HEK293 (cell line): ENCODE data around the gene ETV6.

Experiments
- CTCF ChIA-PET: fragments of 350-600 bp; formaldehyde crosslinking; extraction: SDS; loops from one replicate; lab custom pipeline; 2021; ENCODE audit warnings: antibody characterized with exemption; lab: Yijun Ruan, JAX
- POLR2A ChIA-PET: fragments of 300-600 bp; formaldehyde crosslinking; extraction: SDS; loops from one replicate; lab custom pipeline; 2020; ENCODE audit warnings: antibody characterized with exemption, inconsistent platforms; lab: Yijun Ruan, JAX
- H3K27ac ChIP-seq: fragments of 200-500 bp; sonication (Bioruptor generic); 2 replicates; pipeline ENCODE4 v1.5.1; 2014; ENCODE audit warnings: low read depth, low read length, control low read depth, inconsistent platforms; ENCODE audit errors: extremely low read depth
- H3K36me3 ChIP-seq, 2 experiments: fragments of 200-500 bp in 1 of 2; sonication (Bioruptor generic) in 1 of 2; 1 replicate in 1 of 2; 2 replicates in 1 of 2; pipeline ENCODE4 v1.5.1; 2014 to 2017; ENCODE audit warnings: inconsistent platforms in 2 of 2, low read length in 2 of 2; ENCODE audit not compliant: control insufficient read depth in 2 of 2, insufficient read depth in 1 of 2
- H3K4me1 ChIP-seq: fragments of 200-500 bp; sonication (Bioruptor generic); 2 replicates; pipeline ENCODE4 v1.5.1; 2014; ENCODE audit warnings: mild to moderate bottlenecking, low read length, inconsistent platforms; ENCODE audit not compliant: control insufficient read depth, insufficient read depth
- H3K4me3 ChIP-seq: 2 replicates; pipeline ENCODE4 v1.5.1; 2011; ENCODE audit warnings: low read depth, mild to moderate bottlenecking, control low read depth, low read length, moderate library complexity
- H3K9me3 ChIP-seq: fragments of 200-500 bp; sonication (Bioruptor generic); 2 replicates; pipeline ENCODE4 v1.5.1; 2014; ENCODE audit warnings: low read depth, low read length, inconsistent platforms; ENCODE audit not compliant: control insufficient read depth, insufficient read depth
- GFI1B ChIP-seq: fragments of 450-650 bp; formaldehyde crosslinking; IDR thresholded peaks from 2 replicates; pipeline ENCODE4 v1.5.1; 2016; ENCODE audit warnings: missing biosample characterization, missing genetic modification characterization
- KLF10 ChIP-seq: fragments of 450-650 bp; IDR thresholded peaks from 2 replicates; pipeline ENCODE4 v1.5.1; 2018; ENCODE audit warnings: missing biosample characterization, mild to moderate bottlenecking, missing genetic modification characterization
- SCRT1 ChIP-seq: fragments of 450-650 bp; formaldehyde crosslinking; IDR thresholded peaks from 2 replicates; pipeline ENCODE4 v1.5.1; 2016; ENCODE audit warnings: missing biosample characterization, missing genetic modification characterization, borderline replicate concordance
- TCF7L2 ChIP-seq: IDR thresholded peaks from 2 replicates; pipeline ENCODE4 v1.6.1; 2011; ENCODE audit warnings: low read depth, mild to moderate bottlenecking, inconsistent platforms, low read length, moderate library complexity, borderline replicate concordance
- ZFHX2 ChIP-seq: fragments of 450-650 bp; formaldehyde crosslinking; conservative IDR thresholded peaks from 2 replicates; pipeline ENCODE4 v1.5.1; 2016; ENCODE audit warnings: missing biosample characterization, missing genetic modification characterization
- ZFP69B ChIP-seq: fragments of 450-650 bp; formaldehyde crosslinking; IDR thresholded peaks from 2 replicates; pipeline ENCODE4 v1.5.1; 2016; ENCODE audit warnings: missing biosample characterization, missing genetic modification characterization
- ZNF223 ChIP-seq: fragments of 450-650 bp; formaldehyde crosslinking; IDR thresholded peaks from 2 replicates; pipeline ENCODE4 v1.5.1; 2016; ENCODE audit warnings: missing biosample characterization, missing genetic modification characterization
- ZNF248 ChIP-seq: fragments of 450-650 bp; formaldehyde crosslinking; IDR thresholded peaks from 2 replicates; pipeline ENCODE4 v1.5.1; 2017; ENCODE audit warnings: missing biosample characterization, missing genetic modification characterization
- ZNF366 ChIP-seq: fragments of 450-650 bp; formaldehyde crosslinking; conservative IDR thresholded peaks from 2 replicates; pipeline ENCODE4 v1.5.1; 2016; ENCODE audit warnings: missing biosample characterization, missing genetic modification characterization
- ZNF514 ChIP-seq: fragments of 450-650 bp; formaldehyde crosslinking; IDR thresholded peaks from 2 replicates; pipeline ENCODE4 v1.5.1; 2016; ENCODE audit warnings: missing biosample characterization, missing genetic modification characterization
- TF ChIP-seq, protein P1 (sequence below): fragments of 450-650 bp; formaldehyde crosslinking; IDR thresholded peaks from 2 replicates; pipeline ENCODE4 v1.5.1; 2016; ENCODE audit warnings: missing biosample characterization, missing genetic modification characterization, borderline replicate concordance
- TF ChIP-seq, protein P2 (sequence below): fragments of 450-650 bp; formaldehyde crosslinking; IDR thresholded peaks from 2 replicates; pipeline ENCODE4 v1.5.1; 2016; ENCODE audit warnings: missing biosample characterization, missing genetic modification characterization, low read depth
- TF ChIP-seq, protein P3 (sequence below): fragments of 450-650 bp; formaldehyde crosslinking; IDR thresholded peaks from 2 replicates; pipeline ENCODE4 v1.5.1; 2016; ENCODE audit warnings: missing biosample characterization, missing genetic modification characterization
- TF ChIP-seq, protein P4 (sequence below): fragments of 450-650 bp; formaldehyde crosslinking; IDR thresholded peaks from 2 replicates; pipeline ENCODE4 v1.5.1; 2016; ENCODE audit warnings: missing biosample characterization, missing genetic modification characterization
- TF ChIP-seq, protein P5 (sequence below): fragments of 450-650 bp; formaldehyde crosslinking; IDR thresholded peaks from 2 replicates; pipeline ENCODE4 v1.5.1; 2016; ENCODE audit warnings: missing biosample characterization, missing genetic modification characterization

ETV6 gene

DNA sequence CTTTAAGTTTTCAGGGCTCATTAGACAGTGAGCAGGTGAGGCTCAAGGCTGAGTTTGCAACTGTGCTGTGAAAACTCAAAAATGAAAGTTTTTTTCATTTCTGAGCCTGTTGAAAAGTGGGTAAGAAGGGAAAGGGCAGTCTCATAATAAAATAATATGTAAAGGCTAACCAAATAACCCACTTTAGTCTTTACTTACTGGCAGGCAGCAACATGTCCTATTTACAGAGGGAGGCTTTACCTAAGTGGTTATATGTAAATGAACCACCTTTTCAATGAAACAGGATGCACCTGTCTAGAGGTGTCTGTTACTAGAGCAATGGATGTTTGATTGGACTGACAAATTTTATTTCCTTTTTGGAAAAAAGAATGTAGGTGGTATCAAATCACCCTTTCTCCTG lies 158.0 kb downstream of the ETV6 start (continued):
- TF ChIP-seq, protein P1, sequence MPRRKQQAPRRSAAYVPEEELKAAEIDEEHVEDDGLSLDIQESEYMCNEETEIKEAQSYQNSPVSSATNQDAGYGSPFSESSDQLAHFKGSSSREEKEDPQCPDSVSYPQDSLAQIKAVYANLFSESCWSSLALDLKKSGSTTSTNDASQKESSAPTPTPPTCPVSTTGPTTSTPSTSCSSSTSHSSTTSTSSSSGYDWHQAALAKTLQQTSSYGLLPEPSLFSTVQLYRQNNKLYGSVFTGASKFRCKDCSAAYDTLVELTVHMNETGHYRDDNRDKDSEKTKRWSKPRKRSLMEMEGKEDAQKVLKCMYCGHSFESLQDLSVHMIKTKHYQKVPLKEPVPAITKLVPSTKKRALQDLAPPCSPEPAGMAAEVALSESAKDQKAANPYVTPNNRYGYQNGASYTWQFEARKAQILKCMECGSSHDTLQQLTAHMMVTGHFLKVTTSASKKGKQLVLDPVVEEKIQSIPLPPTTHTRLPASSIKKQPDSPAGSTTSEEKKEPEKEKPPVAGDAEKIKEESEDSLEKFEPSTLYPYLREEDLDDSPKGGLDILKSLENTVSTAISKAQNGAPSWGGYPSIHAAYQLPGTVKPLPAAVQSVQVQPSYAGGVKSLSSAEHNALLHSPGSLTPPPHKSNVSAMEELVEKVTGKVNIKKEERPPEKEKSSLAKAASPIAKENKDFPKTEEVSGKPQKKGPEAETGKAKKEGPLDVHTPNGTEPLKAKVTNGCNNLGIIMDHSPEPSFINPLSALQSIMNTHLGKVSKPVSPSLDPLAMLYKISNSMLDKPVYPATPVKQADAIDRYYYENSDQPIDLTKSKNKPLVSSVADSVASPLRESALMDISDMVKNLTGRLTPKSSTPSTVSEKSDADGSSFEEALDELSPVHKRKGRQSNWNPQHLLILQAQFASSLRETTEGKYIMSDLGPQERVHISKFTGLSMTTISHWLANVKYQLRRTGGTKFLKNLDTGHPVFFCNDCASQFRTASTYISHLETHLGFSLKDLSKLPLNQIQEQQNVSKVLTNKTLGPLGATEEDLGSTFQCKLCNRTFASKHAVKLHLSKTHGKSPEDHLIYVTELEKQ (tag by site-specific recombination), result no peak
- TF ChIP-seq ZNF248 (no peak), ZFP69B (tag by site-specific recombination) (no peak), ZNF514 (no peak)
- TF ChIP-seq, all 188 proteins: peak for 0

DNA sequence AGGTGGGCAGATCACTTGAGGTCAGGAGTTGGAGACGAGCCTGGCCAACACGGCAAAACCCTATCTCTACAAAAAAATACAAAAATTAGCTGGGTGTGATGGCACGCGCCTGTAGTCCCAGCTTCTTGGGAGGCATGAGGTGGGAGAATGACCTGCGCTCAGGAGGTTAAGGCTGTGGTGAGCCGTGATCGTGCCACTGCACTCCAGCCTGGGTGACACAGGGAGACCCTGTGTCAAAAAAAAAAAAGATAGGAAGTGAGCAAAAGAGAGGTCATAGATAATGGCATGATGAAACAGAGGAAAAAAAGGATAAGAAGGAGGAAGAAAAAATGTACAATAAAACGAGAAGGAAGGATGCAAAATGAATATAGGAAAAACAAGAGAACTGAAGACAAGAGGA lies 159.5 kb downstream of the ETV6 start:
- CTCF ChIA-PET, result interaction anchor here (0.6 kb wide), 1 partner anchor 525 kb away, joined by 3 read pairs; no protein-coding TSS in a partner anchor
- TF ChIP-seq ZFHX2 (tag by site-specific recombination) (no peak), ZNF366 (0 out of 2 replicates have a peak, but pooled peaks have one; percentile 16)
- TF ChIP-seq, protein P2, sequence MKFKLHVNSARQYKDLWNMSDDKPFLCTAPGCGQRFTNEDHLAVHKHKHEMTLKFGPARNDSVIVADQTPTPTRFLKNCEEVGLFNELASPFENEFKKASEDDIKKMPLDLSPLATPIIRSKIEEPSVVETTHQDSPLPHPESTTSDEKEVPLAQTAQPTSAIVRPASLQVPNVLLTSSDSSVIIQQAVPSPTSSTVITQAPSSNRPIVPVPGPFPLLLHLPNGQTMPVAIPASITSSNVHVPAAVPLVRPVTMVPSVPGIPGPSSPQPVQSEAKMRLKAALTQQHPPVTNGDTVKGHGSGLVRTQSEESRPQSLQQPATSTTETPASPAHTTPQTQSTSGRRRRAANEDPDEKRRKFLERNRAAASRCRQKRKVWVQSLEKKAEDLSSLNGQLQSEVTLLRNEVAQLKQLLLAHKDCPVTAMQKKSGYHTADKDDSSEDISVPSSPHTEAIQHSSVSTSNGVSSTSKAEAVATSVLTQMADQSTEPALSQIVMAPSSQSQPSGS, result no peak
- TF ChIP-seq, protein P3, sequence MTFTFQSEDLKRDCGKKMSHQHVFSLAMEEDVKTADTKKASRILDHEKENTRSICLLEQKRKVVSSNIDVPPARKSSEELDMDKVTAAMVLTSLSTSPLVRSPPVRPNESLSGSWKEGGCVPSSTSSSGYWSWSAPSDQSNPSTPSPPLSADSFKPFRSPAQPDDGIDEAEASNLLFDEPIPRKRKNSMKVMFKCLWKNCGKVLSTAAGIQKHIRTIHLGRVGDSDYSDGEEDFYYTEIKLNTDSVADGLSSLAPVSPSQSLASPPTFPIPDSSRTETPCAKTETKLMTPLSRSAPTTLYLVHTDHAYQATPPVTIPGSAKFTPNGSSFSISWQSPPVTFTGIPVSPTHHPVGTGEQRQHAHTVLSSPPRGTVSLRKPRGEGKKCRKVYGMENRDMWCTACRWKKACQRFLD (tag by site-specific recombination), result no peak
- no peaks in the 10 kb centered on the region for H3K9me3 ChIP-seq
- H3K27ac ChIP-seq, result no peak overlapping the region
- POLR2A ChIA-PET, result interaction anchor here (0.6 kb wide), 1 partner anchor 8 kb away, joined by 3 read pairs; no protein-coding TSS in a partner anchor
- H3K36me3 ChIP-seq, result no peaks in the 10 kb centered on the region
- H3K4me1 ChIP-seq, result no peaks in the 10 kb centered on the region
- H3K4me3 ChIP-seq, result no peak overlapping the region

DNA sequence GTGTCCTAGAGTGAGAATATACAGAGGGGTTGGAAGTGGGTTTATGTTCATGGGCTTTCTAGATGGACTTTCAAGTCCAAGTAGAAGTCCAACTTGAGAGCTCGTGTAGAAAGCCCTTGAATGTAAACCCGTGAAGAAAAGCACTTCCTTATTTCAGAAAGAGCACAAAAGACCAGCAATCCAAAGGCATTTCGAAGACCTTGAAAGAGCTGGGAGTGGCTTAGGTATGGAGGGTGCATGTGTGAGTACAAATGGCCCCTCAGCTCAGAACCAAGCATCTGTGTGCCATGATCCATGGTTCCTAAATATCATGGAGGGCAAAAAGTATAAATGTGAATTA lies 160.7 kb downstream of the ETV6 start:
- TF ChIP-seq TCF7L2 (no peak), ZNF223 (tag by site-specific recombination) (no peak), GFI1B (tag by site-specific recombination) (no peak), SCRT1 (tag by site-specific recombination) (no peak), KLF10 (tag by site-specific recombination) (no peak)
- TF ChIP-seq, protein P4, sequence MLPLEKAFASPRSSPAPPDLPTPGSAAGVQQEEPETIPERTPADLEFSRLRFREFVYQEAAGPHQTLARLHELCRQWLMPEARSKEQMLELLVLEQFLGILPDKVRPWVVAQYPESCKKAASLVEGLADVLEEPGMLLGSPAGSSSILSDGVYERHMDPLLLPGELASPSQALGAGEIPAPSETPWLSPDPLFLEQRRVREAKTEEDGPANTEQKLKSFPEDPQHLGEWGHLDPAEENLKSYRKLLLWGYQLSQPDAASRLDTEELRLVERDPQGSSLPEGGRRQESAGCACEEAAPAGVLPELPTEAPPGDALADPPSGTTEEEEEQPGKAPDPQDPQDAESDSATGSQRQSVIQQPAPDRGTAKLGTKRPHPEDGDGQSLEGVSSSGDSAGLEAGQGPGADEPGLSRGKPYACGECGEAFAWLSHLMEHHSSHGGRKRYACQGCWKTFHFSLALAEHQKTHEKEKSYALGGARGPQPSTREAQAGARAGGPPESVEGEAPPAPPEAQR, result no peak
- TF ChIP-seq, protein P5, sequence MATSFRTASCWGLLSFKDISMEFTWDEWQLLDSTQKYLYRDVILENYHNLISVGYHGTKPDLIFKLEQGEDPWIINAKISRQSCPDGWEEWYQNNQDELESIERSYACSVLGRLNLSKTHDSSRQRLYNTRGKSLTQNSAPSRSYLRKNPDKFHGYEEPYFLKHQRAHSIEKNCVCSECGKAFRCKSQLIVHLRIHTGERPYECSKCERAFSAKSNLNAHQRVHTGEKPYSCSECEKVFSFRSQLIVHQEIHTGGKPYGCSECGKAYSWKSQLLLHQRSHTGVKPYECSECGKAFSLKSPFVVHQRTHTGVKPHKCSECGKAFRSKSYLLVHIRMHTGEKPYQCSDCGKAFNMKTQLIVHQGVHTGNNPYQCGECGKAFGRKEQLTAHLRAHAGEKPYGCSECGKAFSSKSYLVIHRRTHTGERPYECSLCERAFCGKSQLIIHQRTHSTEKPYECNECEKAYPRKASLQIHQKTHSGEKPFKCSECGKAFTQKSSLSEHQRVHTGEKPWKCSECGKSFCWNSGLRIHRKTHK (tag by site-specific recombination), result no peak
- Histone ChIP-seq H3K27ac (no peak overlapping the region), H3K36me3 (no peaks in the 10 kb centered on the region), H3K4me3 (no peak overlapping the region), H3K9me3 (no peaks in the 10 kb centered on the region), H3K4me1 (no peaks in the 10 kb centered on the region)
- CTCF ChIA-PET, result no interaction called here
- POLR2A ChIA-PET, result no interaction called here
